Spleen (tissue), 11 donors: ENCODE data around the gene PSRC1. TPM values are rescaled to one million over a fixed set of nuclear protein-coding genes. Genes with fewer than 3 reads are reported as not detected.

Source experiments
- DNase-seq: peaks from one replicate; pipeline ENCODE4 v3.0.0-alpha.2; 2020
- H3K27ac ChIP-seq, 8 donors: fragments of 200-600 bp; sonication (generic) in 7 of 8; 1 replicate in 4 of 8; 2 replicates in 4 of 8; pipeline versions ENCODE4 v1.5.0 to v1.8.0; 2016 to 2021; ENCODE audit warnings: inconsistent platforms in 4 of 8, mild to moderate bottlenecking in 4 of 8, moderate library complexity in 1 of 8
- H3K27me3 ChIP-seq, 7 donors: fragments of 200-600 bp; sonication (generic) in 6 of 7; replicated peaks in 1 of 7; 1 replicate in 4 of 7; 2 replicates in 3 of 7; pipeline versions ENCODE4 v1.5.0 to v1.8.0; 2016 to 2021; ENCODE audit warnings: inconsistent platforms in 3 of 7, mild to moderate bottlenecking in 1 of 7
- H3K36me3 ChIP-seq, 6 donors: fragments of 200-600 bp; sonication (generic) in 5 of 6; 1 replicate in 4 of 6; 2 replicates in 2 of 6; pipeline versions ENCODE4 v1.5.0 to v1.8.0; 2016 to 2021; ENCODE audit warnings: inconsistent platforms in 2 of 6
- H3K4me1 ChIP-seq, 6 donors: fragments of 200-600 bp; sonication (generic) in 5 of 6; 1 replicate in 3 of 6; 2 replicates in 3 of 6; pipeline versions ENCODE4 v1.5.0 to v1.8.0; 2016 to 2021; ENCODE audit warnings: inconsistent platforms in 3 of 6
- H3K4me3 ChIP-seq, 8 donors: fragments of 200-600 bp; sonication (generic) in 7 of 8; 1 replicate in 4 of 8; 2 replicates in 4 of 8; pipeline versions ENCODE4 v1.5.0 to v1.8.0; 2016 to 2021; ENCODE audit warnings: inconsistent platforms in 4 of 8, mild to moderate bottlenecking in 4 of 8, moderate library complexity in 2 of 8
- H3K9me3 ChIP-seq, 8 donors: fragments of 200-600 bp; sonication (generic) in 7 of 8; 1 replicate in 4 of 8; 2 replicates in 4 of 8; pipeline versions ENCODE4 v1.5.0 to v1.8.0; 2016 to 2021; ENCODE audit warnings: inconsistent platforms in 4 of 8
- CTCF ChIP-seq, 11 experiments: fragments of 200-600 bp in 7 of 11; fragments of 450-650 bp in 4 of 11; sonication (generic) in 4 of 11; IDR thresholded peaks in 8 of 11; conservative IDR thresholded peaks in 3 of 11; 1 replicate in 7 of 11; 2 replicates in 4 of 11; pipeline versions ENCODE4 v1.4.0 to v1.8.0; 2016 to 2021; ENCODE audit warnings: antibody characterized with exemption in 11 of 11, inconsistent platforms in 4 of 11, mild to moderate bottlenecking in 1 of 11
- POLR2A ChIP-seq, 3 donors: fragments of 450-650 bp; IDR thresholded peaks; one replicate each; pipeline ENCODE4 v1.5.1; 2017; ENCODE audit warnings: antibody characterized with exemption in 3 of 3, mild to moderate bottlenecking in 1 of 3
- POLR2AphosphoS5 ChIP-seq, 3 donors: sonication (generic); formaldehyde crosslinking; IDR thresholded peaks; one replicate each; pipeline ENCODE4 v1.5.1; 2017; ENCODE audit warnings: antibody characterized with exemption in 3 of 3
- WGBS, 5 donors: extraction: QIAGEN DNeasy Blood & Tissue Kit in 3 of 5; methylation state at CpG; one replicate each; pipeline versions ENCODE4 v1.1.5 to v1.1.7; 2013 to 2018; 5-methylcytosine and 5-hydroxymethylcytosine counted together
- intact Hi-C: fragments of 100-400 bp; cut with DNase I; formaldehyde crosslinking; loops from one replicate; pipeline ENCODE4 v1.15.0; 2023; ENCODE audit warnings: low total_unique reads
- polyA plus RNA-seq, 3 donors: library from polyadenylated mRNA; stranded (reverse); fragments of 200-250 nt; gene quantifications; one replicate each; pipeline ENCODE4 v1.2.1, GENCODE V29; 2013
- total RNA-seq, 7 donors: library from RNA; depleted of rRNA in 3 of 7; stranded (reverse); fragments of >200 nt in 3 of 7; fragmentation: NEBNext Ultra II Directional in 4 of 7; extraction: Animal tissue kit (Norgen Biotek cat#: 25700) in 4 of 7; gene quantifications; one replicate each; pipeline versions ENCODE4 v1.1.0 to v1.2.1, GENCODE V29; 2016 to 2021
- donor health status: healthy with polysubstance abuse.
- donor health status: DM: no; HTN: no; CAD: no; lungs with moderate emphysema.
- donor health status: DM: no; HTN: no; CAD: no.
- donor health status: Bipolar disorder and iron deficiency.
- donor health status: healthy.
- donor health status: DM: no; HTN: no; CAD: no.
- donor health status: DM: yes; HTN: yes; CAD: no.

The PSRC1 gene
- total and polyA plus RNA-seq, 10 donors = 2.0 to 9.3 (median 3.5) TPM

DNA sequence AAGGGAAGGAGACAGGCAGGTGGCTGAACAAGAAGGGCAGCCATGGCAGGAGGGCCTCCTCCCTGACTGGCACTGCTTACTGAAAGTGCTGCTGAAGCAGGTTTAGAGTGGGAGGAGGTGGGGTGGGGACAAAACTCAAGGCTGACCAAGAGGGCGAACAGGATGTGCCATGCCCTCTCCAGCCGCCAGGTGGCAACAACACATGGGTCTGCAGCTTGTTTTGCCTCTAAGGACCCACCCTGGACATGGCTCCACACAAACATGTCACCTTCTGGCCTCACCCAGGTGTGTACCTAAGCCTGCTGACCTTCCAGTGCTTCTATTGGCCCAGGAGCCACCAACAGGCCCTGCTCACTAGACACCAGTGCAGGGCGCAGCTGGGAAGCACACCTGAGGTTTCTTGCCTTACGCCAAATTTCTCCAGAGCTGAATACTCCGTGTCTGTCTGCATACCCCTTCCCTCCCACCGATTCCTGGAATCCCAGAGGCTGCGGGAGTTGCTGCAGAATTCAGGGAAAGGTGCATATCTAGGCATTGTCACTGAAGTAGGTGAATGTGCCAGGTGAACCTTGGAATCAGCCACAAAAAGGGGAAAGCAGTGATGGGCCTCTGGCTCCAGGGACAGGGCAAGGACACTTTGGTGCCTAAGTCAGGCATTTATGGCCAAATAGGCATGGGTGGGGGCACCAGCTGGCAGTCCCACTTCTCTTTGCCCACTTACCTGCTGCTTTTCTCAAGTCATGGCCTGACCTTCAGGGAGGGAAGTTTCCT lies 5.3 kb downstream of the PSRC1 start:
- H3K27me3 ChIP-seq = peaks cover 0 to 15% (median 0%) of the 10 kb centered on the region in 7 donors
- peak; percentile 82 to 97 (median 92) for TF ChIP-seq CTCF (IDR thresholded peaks at IDR 0.05 in 8 of 11, conservative IDR thresholded peaks at IDR 0.05 in 3 of 11)
- no peak for TF ChIP-seq POLR2A (IDR thresholded peaks at IDR 0.05)
- peak; percentile 22 to 51 (median 35) for TF ChIP-seq POLR2AphosphoS5 (IDR thresholded peaks at IDR 0.05)
- no peaks in the 10 kb centered on the region for H3K9me3 ChIP-seq
- H3K36me3 ChIP-seq = peaks cover 0 to 10% (median 0%) of the 10 kb centered on the region in 6 donors
- intact Hi-C loops = loop anchor here (5.0 kb wide), 1 partner anchor 120 kb away; the partner anchor contains the start of gene SORT1
- peak overlapping the region in 1 of 8 donors; percentile 45 for H3K27ac ChIP-seq
- H3K4me1 ChIP-seq = peaks cover 0 to 60% (median 20%) of the 10 kb centered on the region in 6 donors
- H3K4me3 ChIP-seq = no peak overlapping the region
- 65 to 73% (median 72%) methylated on average over 7 of the region's 7 CpGs for whole genome bisulfite sequencing, 5 donors
- DNase-seq = peak; percentile 91

GRCh38 chr1:109275706-109276345 lies 7.1 kb downstream of the PSRC1 start:
- Histone ChIP-seq H3K27ac (peak overlapping the region in 3 of 8 donors; percentile 31 to 34 (median 33)), H3K4me1 (peaks cover 0 to 42% (median 6%) of the 10 kb centered on the region in 6 donors), H3K27me3 (peaks cover 0 to 15% (median 0%) of the 10 kb centered on the region in 7 donors), H3K9me3 (no peaks in the 10 kb centered on the region), H3K4me3 (no peak overlapping the region), H3K36me3 (peaks cover 0 to 10% (median 0%) of the 10 kb centered on the region in 6 donors)
- DNase-seq = peak; percentile 72
- intact Hi-C loops = loop anchor here (5.0 kb wide), 1 partner anchor 121 kb away; the partner anchor contains the start of gene SORT1
- TF ChIP-seq CTCF (IDR thresholded peaks at IDR 0.05 in 8 of 11, conservative IDR thresholded peaks at IDR 0.05 in 3 of 11) = peak in 1 of 11 experiments; percentile 8
- peak in 2 of 3 donors; percentile 19 to 39 for TF ChIP-seq POLR2AphosphoS5 (IDR thresholded peaks at IDR 0.05)
- no peak for TF ChIP-seq POLR2A (IDR thresholded peaks at IDR 0.05)
- 65 to 81% (median 79%) methylated on average over 9 of the region's 9 CpGs for WGBS, 5 donors

DNA sequence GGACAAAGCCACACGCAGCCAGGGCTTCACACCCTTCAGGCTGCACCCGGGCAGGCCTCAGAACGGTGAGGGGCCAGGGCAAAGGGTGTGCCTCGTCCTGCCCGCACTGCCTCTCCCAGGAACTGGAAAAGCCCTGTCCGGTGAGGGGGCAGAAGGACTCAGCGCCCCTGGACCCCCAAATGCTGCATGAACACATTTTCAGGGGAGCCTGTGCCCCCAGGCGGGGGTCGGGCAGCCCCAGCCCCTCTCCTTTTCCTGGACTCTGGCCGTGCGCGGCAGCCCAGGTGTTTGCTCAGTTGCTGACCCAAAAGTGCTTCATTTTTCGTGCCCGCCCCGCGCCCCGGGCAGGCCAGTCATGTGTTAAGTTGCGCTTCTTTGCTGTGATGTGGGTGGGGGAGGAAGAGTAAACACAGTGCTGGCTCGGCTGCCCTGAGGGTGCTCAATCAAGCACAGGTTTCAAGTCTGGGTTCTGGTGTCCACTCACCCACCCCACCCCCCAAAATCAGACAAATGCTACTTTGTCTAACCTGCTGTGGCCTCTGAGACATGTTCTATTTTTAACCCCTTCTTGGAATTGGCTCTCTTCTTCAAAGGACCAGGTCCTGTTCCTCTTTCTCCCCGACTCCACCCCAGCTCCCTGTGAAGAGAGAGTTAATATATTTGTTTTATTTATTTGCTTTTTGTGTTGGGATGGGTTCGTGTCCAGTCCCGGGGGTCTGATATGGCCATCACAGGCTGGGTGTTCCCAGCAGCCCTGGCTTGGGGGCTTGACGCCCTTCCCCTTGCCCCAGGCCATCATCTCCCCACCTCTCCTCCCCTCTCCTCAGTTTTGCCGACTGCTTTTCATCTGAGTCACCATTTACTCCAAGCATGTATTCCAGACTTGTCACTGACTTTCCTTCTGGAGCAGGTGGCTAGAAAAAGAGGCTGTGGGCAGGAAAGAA lies 8.1 kb downstream of the PSRC1 start:
- DNase-seq = peak; percentile 66
- intact Hi-C loops = loop anchor here (5.0 kb wide), 1 partner anchor 122 kb away; the partner anchor contains the start of gene SORT1
- Histone ChIP-seq H3K27ac (no peak overlapping the region), H3K27me3 (peaks cover 0 to 15% (median 0%) of the 10 kb centered on the region in 7 donors), H3K36me3 (peaks cover 0 to 4% (median 0%) of the 10 kb centered on the region in 6 donors), H3K4me3 (no peak overlapping the region), H3K9me3 (no peaks in the 10 kb centered on the region), H3K4me1 (peaks cover 0 to 34% (median 6%) of the 10 kb centered on the region in 6 donors)
- no peak for TF ChIP-seq POLR2AphosphoS5 (IDR thresholded peaks at IDR 0.05)
- TF ChIP-seq POLR2A (IDR thresholded peaks at IDR 0.05) = no peak
- no peak for TF ChIP-seq CTCF (IDR thresholded peaks at IDR 0.05 in 8 of 11, conservative IDR thresholded peaks at IDR 0.05 in 3 of 11)
- WGBS, 5 donors = 63 to 81% (median 69%) methylated on average over 19 to 24 of the region's 24 CpGs
